IMR-90 (cell line): ENCODE measurements around the gene ADGRF1. TPM values are rescaled to one million over a fixed set of nuclear protein-coding genes. Genes with fewer than 3 reads are reported as not detected.

Experiments
- ATAC-seq: fragments of 200-7000 bp; cut with Tn5 transposase; 2 replicates; pipeline ENCODE4 v1.9.1; 2020; ENCODE audit warnings: low read depth, mild to moderate bottlenecking, moderate library complexity
- BruUV-seq: library from RNA; stranded (reverse); fragments of 400-500 nt; replicated peaks from 2 replicates; lab custom pipeline; 2021; lab: Mats Ljungman, UMichigan
- CTCF ChIA-PET: fragments of 300-600 bp; formaldehyde crosslinking; extraction: SDS; loops from one replicate; lab custom pipeline; 2021; ENCODE audit warnings: antibody characterized with exemption; lab: Yijun Ruan, JAX
- POLR2A ChIA-PET: fragments of 300-600 bp; sonication (Branson Sonifier 250); formaldehyde crosslinking; loops from one replicate; lab custom pipeline; 2022; ENCODE audit warnings: antibody characterized with exemption; ENCODE audit not compliant: unreplicated experiment; lab: Charles Lee
- DNase-seq: peaks from one replicate; pipeline ENCODE4 v3.0.0; 2013
- H2AFZ ChIP-seq: replicated peaks from 2 replicates; pipeline ENCODE3; 2013; ENCODE audit warnings: low read length, mild to moderate bottlenecking; ENCODE audit not compliant: poor library complexity
- H2AK5ac ChIP-seq: 2 replicates; pipeline ENCODE4 v1.6.1; 2013; ENCODE audit warnings: low read depth, low read length, inconsistent platforms
- H2AK9ac ChIP-seq: replicated peaks from 2 replicates; pipeline ENCODE3; 2013; ENCODE audit warnings: mild to moderate bottlenecking, low read depth, low read length, moderate library complexity; ENCODE audit not compliant: poor library complexity
- H2BK120ac ChIP-seq: 2 replicates; pipeline ENCODE4 v1.6.1; 2013; ENCODE audit warnings: low read depth, low read length, inconsistent platforms
- H2BK15ac ChIP-seq: 3 replicates; pipeline ENCODE4 v1.6.1; 2013; ENCODE audit warnings: low read depth, low read length, inconsistent platforms
- H2BK20ac ChIP-seq: 2 replicates; pipeline ENCODE4 v1.6.1; 2013; ENCODE audit warnings: low read depth, mild to moderate bottlenecking, inconsistent platforms, low read length, moderate library complexity
- H2BK5ac ChIP-seq: 2 replicates; pipeline ENCODE4 v1.6.1; 2013; ENCODE audit warnings: mild to moderate bottlenecking, low read depth, low read length, inconsistent platforms; ENCODE audit not compliant: poor library complexity, severe bottlenecking
- H3K14ac ChIP-seq: replicated peaks from 2 replicates; pipeline ENCODE4 v1.6.1; 2013; ENCODE audit warnings: low read depth, low read length, inconsistent platforms
- H3K18ac ChIP-seq: 2 replicates; pipeline ENCODE4 v1.6.1; 2013; ENCODE audit warnings: low read depth, low read length, control low read depth
- H3K23ac ChIP-seq: 2 replicates; pipeline ENCODE4 v1.6.1; 2013; ENCODE audit warnings: low read depth, low read length, inconsistent platforms
- H3K27ac ChIP-seq: 2 replicates; pipeline ENCODE4 v1.5.1; 2013; ENCODE audit warnings: mild to moderate bottlenecking, control low read depth, low read length; ENCODE audit not compliant: insufficient read depth
- H3K27me3 ChIP-seq: 2 replicates; pipeline ENCODE4 v1.6.1; 2013; ENCODE audit warnings: low read length; ENCODE audit not compliant: control insufficient read depth, insufficient read depth
- H3K36me3 ChIP-seq: 2 replicates; pipeline ENCODE4 v1.6.1; 2013; ENCODE audit warnings: low read length, mixed read lengths; ENCODE audit not compliant: control insufficient read depth, insufficient read depth
- H3K4ac ChIP-seq: 2 replicates; pipeline ENCODE4 v1.6.1; 2013; ENCODE audit warnings: low read depth, low read length, inconsistent platforms
- H3K4me1 ChIP-seq: 2 replicates; pipeline ENCODE4 v1.6.1; 2013; ENCODE audit warnings: low read length, mixed read lengths; ENCODE audit not compliant: control insufficient read depth, insufficient read depth
- H3K4me2 ChIP-seq: 2 replicates; pipeline ENCODE4 v1.6.1; 2013; ENCODE audit warnings: low read depth, mild to moderate bottlenecking, control low read depth, low read length, moderate library complexity
- H3K4me3 ChIP-seq: 2 replicates; pipeline ENCODE4 v1.5.1; 2013; ENCODE audit warnings: low read depth, mild to moderate bottlenecking, control low read depth, low read length, moderate library complexity; ENCODE audit not compliant: insufficient read depth
- H3K56ac ChIP-seq: 2 replicates; pipeline ENCODE4 v1.6.1; 2013; ENCODE audit warnings: low read length, inconsistent platforms; ENCODE audit not compliant: insufficient read depth; ENCODE audit errors: extremely low read depth
- H3K79me1 ChIP-seq, 2 experiments: 2 replicates each; pipeline ENCODE4 v1.6.1; 2013; ENCODE audit warnings: low read length in 2 of 2, inconsistent platforms in 1 of 2, low read depth in 1 of 2
- H3K9ac ChIP-seq: 2 replicates; pipeline ENCODE4 v1.6.1; 2013; ENCODE audit warnings: low read depth, low read length, control low read depth
- H3K9me1 ChIP-seq: 2 replicates; pipeline ENCODE4 v1.6.1; 2013; ENCODE audit warnings: low read length, inconsistent platforms; ENCODE audit not compliant: insufficient read depth
- H3K9me3 ChIP-seq: 2 replicates; pipeline ENCODE4 v1.6.1; 2013; ENCODE audit warnings: low read length; ENCODE audit not compliant: control insufficient read depth, insufficient read depth
- H4K20me1 ChIP-seq: 2 replicates; pipeline ENCODE4 v1.6.1; 2013; ENCODE audit warnings: low read length, inconsistent platforms; ENCODE audit not compliant: insufficient read depth
- H4K5ac ChIP-seq: 2 replicates; pipeline ENCODE4 v1.6.1; 2013; ENCODE audit warnings: mild to moderate bottlenecking, low read depth, low read length, control low read depth
- H4K8ac ChIP-seq, 2 experiments: 2 replicates each; pipeline ENCODE4 v1.6.1; 2013; ENCODE audit warnings: low read depth in 2 of 2, low read length in 2 of 2, control low read depth in 1 of 2, inconsistent platforms in 1 of 2
- H4K91ac ChIP-seq: 2 replicates; pipeline ENCODE4 v1.6.1; 2013; ENCODE audit warnings: low read depth, low read length, inconsistent platforms; ENCODE audit not compliant: insufficient read depth
- BHLHE40 ChIP-seq: fragments of 150-350 bp; IDR thresholded peaks from 2 replicates; pipeline ENCODE4 v1.6.1; 2016; ENCODE audit warnings: mild to moderate bottlenecking, low read depth, low read length
- CEBPB ChIP-seq: IDR thresholded peaks from 2 replicates; pipeline ENCODE4 v1.6.1; 2012; ENCODE audit warnings: low read depth, low read length, improper control_type of control experiment
- CHD1 ChIP-seq: IDR thresholded peaks from 2 replicates; pipeline ENCODE4 v1.6.1; 2012; ENCODE audit warnings: low read depth, low read length, improper control_type of control experiment
- FOS ChIP-seq: fragments of 150-350 bp; IDR thresholded peaks from 2 replicates; pipeline ENCODE4 v1.6.1; 2016; ENCODE audit warnings: low read depth, low read length
- MAFK ChIP-seq: IDR thresholded peaks from 2 replicates; pipeline ENCODE4 v1.6.1; 2012; ENCODE audit warnings: low read depth, low read length, improper control_type of control experiment
- MXI1 ChIP-seq: IDR thresholded peaks from 2 replicates; pipeline ENCODE4 v1.6.1; 2012; ENCODE audit warnings: low read depth, mild to moderate bottlenecking, low read length, moderate library complexity, borderline replicate concordance
- NFE2L2 ChIP-seq: fragments of 150-350 bp; IDR thresholded peaks from 2 replicates; pipeline ENCODE4 v1.6.1; 2016; ENCODE audit warnings: low read depth, mild to moderate bottlenecking, low read length
- POLR2A ChIP-seq: IDR thresholded peaks from 2 replicates; pipeline ENCODE4 v1.6.1; 2012; ENCODE audit warnings: mild to moderate bottlenecking, low read depth, low read length
- RAD21 ChIP-seq: IDR thresholded peaks from 2 replicates; pipeline ENCODE4 v1.6.1; 2012; ENCODE audit warnings: low read length, improper control_type of control experiment
- RCOR1 ChIP-seq: IDR thresholded peaks from 2 replicates; pipeline ENCODE4 v1.6.1; 2012; ENCODE audit warnings: mild to moderate bottlenecking, low read length, improper control_type of control experiment; ENCODE audit not compliant: insufficient replicate concordance
- RFX5 ChIP-seq: IDR thresholded peaks from 2 replicates; pipeline ENCODE4 v1.8.0; 2012; ENCODE audit warnings: low read depth, mild to moderate bottlenecking, low read length, moderate library complexity
- WGBS, 2 experiments: methylation state at CpG; one replicate each; pipeline versions ENCODE4 v1.1.5 to v1.1.7; 2013; ENCODE audit warnings: missing lambda C conversion rate in 2 of 2; ENCODE audit not compliant: insufficient read length in 1 of 2; ENCODE audit errors: extremely low coverage in 2 of 2; 5-methylcytosine and 5-hydroxymethylcytosine counted together
- dilution Hi-C: fragments of 300-500 bp; cut with HindIII; formaldehyde crosslinking; loops from one replicate; pipeline ENCODE4 v1.14.3; 2018; ENCODE audit warnings: low sequenced_read_pairs; ENCODE audit not compliant: unreplicated experiment
- in situ Hi-C: fragments of 300-500 bp; cut with MboI; formaldehyde crosslinking; loops from 3 replicates; pipeline ENCODE4 v1.14.3; 2019; ENCODE audit warnings: low sequenced_read_pairs, inconsistent platforms, mixed read lengths
- intact Hi-C: fragments of 100-400 bp; cut with micrococcal nuclease; formaldehyde crosslinking; loops from 2 replicates; pipeline ENCODE4 v1.10.0; 2022
- polyA plus RNA-seq, 3 experiments: library from polyadenylated mRNA; depleted of rRNA; stranded (reverse); fragments of >200 nt; gene quantifications; 2 replicates each; pipeline ENCODE4 v1.2.3, GENCODE V29; 2012; ENCODE audit warnings: low replicate concordance in 1 of 3
- total RNA-seq: library from RNA; depleted of rRNA; stranded (reverse); fragments of >200 nt; gene quantifications from 2 replicates; pipeline ENCODE4 v1.2.3, GENCODE V29; 2012
- TF ChIP-seq, protein P1 (sequence below): fragments of 150-350 bp; IDR thresholded peaks from 2 replicates; pipeline ENCODE4 v1.6.1; 2016; ENCODE audit warnings: low read depth, mild to moderate bottlenecking, low read length, moderate library complexity, borderline replicate concordance
- TF ChIP-seq, protein P2 (sequence below): fragments of 150-350 bp; IDR thresholded peaks from 2 replicates; pipeline ENCODE4 v1.6.1; 2017; ENCODE audit warnings: mild to moderate bottlenecking, antibody characterized with exemption, low read length, low read depth
- TF ChIP-seq, protein P3 (sequence below): conservative IDR thresholded peaks from 2 replicates; pipeline ENCODE4 v1.5.1; 2012; ENCODE audit warnings: mild to moderate bottlenecking, low read depth, low read length, improper control_type of control experiment

Gene ADGRF1
- total and polyA plus RNA-seq, 2 of the 4 experiments (the other 2 are of a cell fraction): not detected

DNA sequence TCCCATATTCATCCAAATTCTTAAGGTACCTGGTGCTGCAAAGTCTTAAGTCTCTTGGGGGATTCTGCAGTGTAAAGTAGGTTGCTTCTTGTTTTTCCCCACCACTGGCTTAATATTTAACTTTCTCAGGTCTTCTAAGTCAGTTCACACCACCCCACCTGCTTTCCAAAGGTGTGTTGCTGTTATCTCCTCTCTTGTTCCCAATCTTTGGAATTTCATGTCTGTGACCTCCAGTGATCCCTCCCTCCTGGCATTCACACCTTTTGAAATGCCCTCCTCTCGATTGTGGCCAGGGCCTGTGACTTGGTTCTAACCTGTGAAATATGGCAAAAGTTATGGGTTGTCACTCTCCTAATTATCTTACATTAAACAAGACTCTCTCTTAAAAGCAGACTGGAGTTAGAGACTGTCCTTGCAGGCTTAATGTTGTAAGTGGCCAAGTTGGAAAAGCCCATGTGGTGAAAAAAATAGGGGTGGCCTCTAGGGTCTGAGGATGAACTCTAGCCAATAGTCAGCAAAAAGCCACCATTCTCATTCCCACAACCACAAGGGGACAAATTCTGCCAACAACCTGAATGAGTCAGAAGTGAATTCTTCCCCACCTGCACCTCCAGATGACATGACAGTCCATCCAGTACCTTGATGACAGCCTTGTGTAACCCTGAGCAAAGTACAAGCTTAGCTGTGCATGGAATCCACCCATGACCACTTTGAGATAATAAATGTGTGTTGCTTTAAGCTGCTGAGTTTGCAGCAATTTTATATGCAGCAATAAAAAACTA, 45.1 kb downstream of the ADGRF1 start:
- H3K9ac ChIP-seq: no peak overlapping the region
- TF ChIP-seq RFX5 (no peak), POLR2A (no peak), RAD21 (no peak), RCOR1 (no peak), NFE2L2 (no peak), CEBPB (no peak), CHD1 (no peak), MXI1 (no peak), FOS (no peak), MAFK (no peak), BHLHE40 (no peak)
- TF ChIP-seq, protein P1, sequence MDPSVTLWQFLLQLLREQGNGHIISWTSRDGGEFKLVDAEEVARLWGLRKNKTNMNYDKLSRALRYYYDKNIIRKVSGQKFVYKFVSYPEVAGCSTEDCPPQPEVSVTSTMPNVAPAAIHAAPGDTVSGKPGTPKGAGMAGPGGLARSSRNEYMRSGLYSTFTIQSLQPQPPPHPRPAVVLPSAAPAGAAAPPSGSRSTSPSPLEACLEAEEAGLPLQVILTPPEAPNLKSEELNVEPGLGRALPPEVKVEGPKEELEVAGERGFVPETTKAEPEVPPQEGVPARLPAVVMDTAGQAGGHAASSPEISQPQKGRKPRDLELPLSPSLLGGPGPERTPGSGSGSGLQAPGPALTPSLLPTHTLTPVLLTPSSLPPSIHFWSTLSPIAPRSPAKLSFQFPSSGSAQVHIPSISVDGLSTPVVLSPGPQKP: no peak
- TF ChIP-seq, protein P2, sequence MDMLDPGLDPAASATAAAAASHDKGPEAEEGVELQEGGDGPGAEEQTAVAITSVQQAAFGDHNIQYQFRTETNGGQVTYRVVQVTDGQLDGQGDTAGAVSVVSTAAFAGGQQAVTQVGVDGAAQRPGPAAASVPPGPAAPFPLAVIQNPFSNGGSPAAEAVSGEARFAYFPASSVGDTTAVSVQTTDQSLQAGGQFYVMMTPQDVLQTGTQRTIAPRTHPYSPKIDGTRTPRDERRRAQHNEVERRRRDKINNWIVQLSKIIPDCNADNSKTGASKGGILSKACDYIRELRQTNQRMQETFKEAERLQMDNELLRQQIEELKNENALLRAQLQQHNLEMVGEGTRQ: no peak
- TF ChIP-seq, protein P3, sequence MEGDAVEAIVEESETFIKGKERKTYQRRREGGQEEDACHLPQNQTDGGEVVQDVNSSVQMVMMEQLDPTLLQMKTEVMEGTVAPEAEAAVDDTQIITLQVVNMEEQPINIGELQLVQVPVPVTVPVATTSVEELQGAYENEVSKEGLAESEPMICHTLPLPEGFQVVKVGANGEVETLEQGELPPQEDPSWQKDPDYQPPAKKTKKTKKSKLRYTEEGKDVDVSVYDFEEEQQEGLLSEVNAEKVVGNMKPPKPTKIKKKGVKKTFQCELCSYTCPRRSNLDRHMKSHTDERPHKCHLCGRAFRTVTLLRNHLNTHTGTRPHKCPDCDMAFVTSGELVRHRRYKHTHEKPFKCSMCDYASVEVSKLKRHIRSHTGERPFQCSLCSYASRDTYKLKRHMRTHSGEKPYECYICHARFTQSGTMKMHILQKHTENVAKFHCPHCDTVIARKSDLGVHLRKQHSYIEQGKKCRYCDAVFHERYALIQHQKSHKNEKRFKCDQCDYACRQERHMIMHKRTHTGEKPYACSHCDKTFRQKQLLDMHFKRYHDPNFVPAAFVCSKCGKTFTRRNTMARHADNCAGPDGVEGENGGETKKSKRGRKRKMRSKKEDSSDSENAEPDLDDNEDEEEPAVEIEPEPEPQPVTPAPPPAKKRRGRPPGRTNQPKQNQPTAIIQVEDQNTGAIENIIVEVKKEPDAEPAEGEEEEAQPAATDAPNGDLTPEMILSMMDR: no peak
- CTCF ChIA-PET: no interaction called here
- no CpG with 5 or more reads among the region's 1 CpG for WGBS, 2 experiments
- H2BK20ac ChIP-seq: no peak overlapping the region
- no peak overlapping the region for H2BK15ac ChIP-seq
- BruUV-seq: no TSS peak
- no peak overlapping the region for H2AK9ac ChIP-seq
- H2AK5ac ChIP-seq: no peak overlapping the region
- no peak overlapping the region for H3K4ac ChIP-seq
- H2AFZ ChIP-seq: no peak overlapping the region
- H4K20me1 ChIP-seq: no peaks in the 10 kb centered on the region
- no peaks in the 10 kb centered on the region for H3K79me1 ChIP-seq
- no peak overlapping the region for H3K23ac ChIP-seq
- no peak overlapping the region for H3K27ac ChIP-seq
- H4K8ac ChIP-seq: no peak overlapping the region
- ATAC-seq: no peak
- no peak overlapping the region for H3K4me2 ChIP-seq
- no peaks in the 10 kb centered on the region; the same call in 1 of the 2 replicates for H3K27me3 ChIP-seq
- H3K9me3 ChIP-seq: no peaks in the 10 kb centered on the region
- no peak overlapping the region for H4K91ac ChIP-seq
- no peak overlapping the region for H2BK5ac ChIP-seq
- in situ Hi-C loops: no loop called here
- intact Hi-C loops: no loop called here
- dilution Hi-C loops: no loop called here
- H3K36me3 ChIP-seq: no peaks in the 10 kb centered on the region
- H3K9me1 ChIP-seq: no peaks in the 10 kb centered on the region
- POLR2A ChIA-PET: no interaction called here
- DNase-seq: no peak
- H3K14ac ChIP-seq: no peak overlapping the region
- H4K5ac ChIP-seq: no peak overlapping the region
- no peak overlapping the region for H2BK120ac ChIP-seq
- H3K56ac ChIP-seq: no peak overlapping the region
- no peak overlapping the region for H3K4me3 ChIP-seq
- no peak overlapping the region for H3K18ac ChIP-seq
- H3K4me1 ChIP-seq: no peaks in the 10 kb centered on the region
